Retinal pigment epithelial cell (primary cell): Measurements from ENCODE around the gene PBRM1.
A peak's percentile ranks its signal among the peaks of the same experiment; 100 is the strongest.

Source experiments
- DNase-seq: peaks from one replicate; pipeline ENCODE4 v3.0.0-alpha.2; 2010; ENCODE audit warnings: low read depth
- H3K4me3 ChIP-seq: 2 replicates; pipeline ENCODE4 v1.5.1; 2011; ENCODE audit warnings: mild to moderate bottlenecking, low read length, control low read depth, moderate library complexity
- CTCF ChIP-seq: conservative IDR thresholded peaks from 2 replicates; pipeline ENCODE4 v1.5.1; 2011; ENCODE audit warnings: low read depth, low read length, control low read depth, inconsistent platforms

PBRM1 gene

GRCh38 chr3:52513281-52513680 lies 172.4 kb downstream of the PBRM1 start:
- H3K4me3 ChIP-seq = no peak overlapping the region
- DNase-seq = no peak
- no peak for TF ChIP-seq CTCF

GRCh38 chr3:52512727-52513126 lies 173.0 kb downstream of the PBRM1 start:
- TF ChIP-seq CTCF = no peak
- no peak overlapping the region for H3K4me3 ChIP-seq
- DNase-seq = no peak

GRCh38 chr3:52512105-52512504 lies 173.6 kb downstream of the PBRM1 start:
- DNase-seq = no peak
- H3K4me3 ChIP-seq = no peak overlapping the region
- no peak for TF ChIP-seq CTCF

GRCh38 chr3:52511509-52511908 lies 174.2 kb downstream of the PBRM1 start:
- H3K4me3 ChIP-seq = no peak overlapping the region
- no peak for DNase-seq
- no peak for TF ChIP-seq CTCF

GRCh38 chr3:52509753-52510328 lies 175.9 kb downstream of the PBRM1 start:
- no peak overlapping the region for H3K4me3 ChIP-seq
- no peak for TF ChIP-seq CTCF
- no peak for DNase-seq

GRCh38 chr3:52507359-52507758 lies 178.4 kb downstream of the PBRM1 start:
- no peak overlapping the region for H3K4me3 ChIP-seq
- TF ChIP-seq CTCF = no peak
- peak; percentile 91 for DNase-seq

GRCh38 chr3:52506266-52506966 lies 179.3 kb downstream of the PBRM1 start:
- TF ChIP-seq CTCF = no peak
- H3K4me3 ChIP-seq = no peak overlapping the region
- DNase-seq = no peak
